ELF-1 (cell line): ENCODE measurements around the gene GRM6.
A peak's percentile ranks its signal among the peaks of the same experiment; 100 is the strongest.

Experiments used
- DNase-seq: peaks from one replicate; pipeline ENCODE4 v3.0.0-alpha.2; 2016; ENCODE audit warnings: low read depth, low spot score

The GRM6 gene

GRCh38 chr5:178994580-178995340, at the start of gene GRM6:
Gene GRM6, minus strand, starts transcription at chr5:178995320. Its CDS starts 376 bp downstream, at chr5:178994944.
- peak; percentile 26 for DNase-seq

- DNase-seq = peak; percentile 27
Measured at GRCh38 chr5:179044765-179045164, 49.6 kb upstream of the GRM6 start.

- no peak for DNase-seq
Measured at GRCh38 chr5:179033004-179033580, 38.0 kb upstream of the GRM6 start.

GRCh38 chr5:179023528-179024189, 28.5 kb upstream of the GRM6 start, which contains the start of gene ZNF879:
Gene ZNF879, plus strand, starts transcription at chr5:179023804. Its CDS starts 1,201 bp downstream, at chr5:179025005.
- DNase-seq = peak; percentile 97

GRCh38 chr5:179008667-179009066, 13.5 kb upstream of the GRM6 start:
- no peak for DNase-seq

GRCh38 chr5:179006564-179006963, 11.4 kb upstream of the GRM6 start:
- no peak for DNase-seq

GRCh38 chr5:178998441-178998840, 3.3 kb upstream of the GRM6 start:
- DNase-seq = no peak

GRCh38 chr5:178997191-178997590, 2.1 kb upstream of the GRM6 start:
- no peak for DNase-seq

GRCh38 chr5:178996156-178996555, 1.0 kb upstream of the GRM6 start:
- DNase-seq = no peak

GRCh38 chr5:178995341-178995690, 196 bp upstream of the GRM6 start:
- peak; percentile 17 for DNase-seq

- no peak for DNase-seq
Measured at GRCh38 chr5:178993955-178994579, 1.1 kb downstream of the GRM6 start.

GRCh38 chr5:178993236-178993765, 1.8 kb downstream of the GRM6 start:
- no peak for DNase-seq

- no peak for DNase-seq
Measured at GRCh38 chr5:178992291-178992895, 2.7 kb downstream of the GRM6 start.

GRCh38 chr5:178991190-178992145, 3.7 kb downstream of the GRM6 start:
- DNase-seq = no peak

GRCh38 chr5:178990491-178990890, 4.6 kb downstream of the GRM6 start:
- DNase-seq = no peak

GRCh38 chr5:178989311-178989710, 5.8 kb downstream of the GRM6 start:
- no peak for DNase-seq

GRCh38 chr5:178988436-178989220, 6.5 kb downstream of the GRM6 start:
- no peak for DNase-seq

GRCh38 chr5:178986326-178986960, 8.7 kb downstream of the GRM6 start:
- DNase-seq = no peak
